Hematopoietic multipotent progenitor cell treated with erythropoietin and hydrocortisone succinate and interleukin-3 and kit ligand, for 6 days (in vitro differentiated cells): ENCODE measurements around the gene MAP9.
"Not testable (repeated sequence)": the region's sequence is repeated elsewhere in the genome, so short reads cannot be mapped to it uniquely, and the experiment has no call there.

Experiments used
- DNase-seq: peaks from one replicate; pipeline ENCODE4 v3.0.0-alpha.2; 2015

MAP9 gene

DNA sequence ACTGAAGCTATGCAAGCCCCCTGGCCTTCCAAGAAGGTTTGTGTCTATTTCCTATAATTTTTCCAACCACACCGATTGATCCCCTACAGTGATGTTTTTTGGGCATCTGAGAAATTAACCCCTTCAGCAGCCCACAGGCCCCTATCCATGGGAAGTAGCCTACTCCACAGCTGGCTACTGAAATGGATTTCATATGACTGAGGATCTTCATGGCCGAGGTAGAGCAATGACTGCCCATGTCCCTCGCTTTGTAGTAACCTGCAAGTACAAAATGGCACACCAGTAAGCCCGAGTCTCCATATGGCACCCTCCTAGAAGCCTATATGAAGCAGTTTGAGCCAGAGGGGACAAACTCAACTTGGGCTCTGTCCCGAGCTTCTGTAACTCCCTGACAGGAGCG lies 36.8 kb downstream of the MAP9 start:
- no peak for DNase-seq

- DNase-seq: no peak
Measured at GRCh38 chr4:155339588-155339987, 37.2 kb downstream of the MAP9 start.

- no peak for DNase-seq
Measured at GRCh38 chr4:155338196-155338595, 38.6 kb downstream of the MAP9 start.

- no peak for DNase-seq
Measured at GRCh38 chr4:155336242-155336641, 40.5 kb downstream of the MAP9 start.

- DNase-seq: no peak
Measured at GRCh38 chr4:155331478-155331877, 45.3 kb downstream of the MAP9 start.

- DNase-seq: no peak
Measured at GRCh38 chr4:155322782-155323181, 54.0 kb downstream of the MAP9 start.

DNA sequence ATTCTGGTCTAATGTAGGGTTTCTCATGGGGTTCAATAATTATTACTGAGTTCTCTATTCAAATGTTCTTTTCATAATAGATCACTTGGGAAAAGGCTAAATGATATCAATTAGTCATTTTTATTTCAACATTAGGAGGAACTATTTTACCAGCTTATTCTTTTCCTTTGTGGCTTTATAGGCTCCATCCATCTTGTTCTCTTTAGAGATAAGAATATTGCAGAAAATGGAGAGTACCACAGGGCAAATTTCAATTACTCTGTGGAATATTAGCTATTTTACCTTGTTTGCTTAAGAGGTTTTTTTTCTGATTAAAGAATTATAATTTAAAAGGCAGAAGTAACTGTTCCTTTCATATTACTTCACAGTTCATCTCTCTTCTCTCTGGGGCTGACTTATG lies 55.8 kb downstream of the MAP9 start:
- no peak for DNase-seq

GRCh38 chr4:155319516-155319915 lies 57.2 kb downstream of the MAP9 start:
- no peak for DNase-seq

DNA sequence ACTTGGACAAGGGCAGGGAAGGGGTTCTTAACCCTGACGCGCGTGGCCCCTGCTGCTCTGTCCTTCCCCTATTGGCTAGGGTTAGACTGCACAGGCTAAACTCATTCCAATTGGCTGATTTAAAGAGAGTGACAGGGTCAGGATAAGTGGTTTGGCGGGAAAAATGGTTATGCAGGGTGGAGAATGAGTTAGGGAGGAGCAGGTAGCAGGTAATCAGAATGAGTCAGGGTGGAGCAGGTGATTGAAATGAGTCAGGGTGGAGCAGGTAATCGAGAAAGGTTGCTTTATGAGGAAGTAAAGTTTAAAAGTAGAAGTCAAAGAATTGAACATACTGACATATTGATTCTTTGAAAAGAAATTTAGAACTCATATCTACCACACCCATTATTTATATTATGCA lies 64.7 kb downstream of the MAP9 start:
- not testable (repeated sequence) for DNase-seq

- DNase-seq: no peak
Measured at GRCh38 chr4:155307731-155308277, 69.0 kb downstream of the MAP9 start.

- DNase-seq: no peak
Measured at GRCh38 chr4:155305619-155306018, 71.1 kb downstream of the MAP9 start.

GRCh38 chr4:155304375-155304774 lies 72.4 kb downstream of the MAP9 start:
- DNase-seq: no peak

GRCh38 chr4:155299103-155299502 lies 77.7 kb downstream of the MAP9 start:
- no peak for DNase-seq
